Peyer's patch (tissue), 4 donors: ENCODE results near the gene RMDN2. TPM values are rescaled to one million over a fixed set of nuclear protein-coding genes. Genes with fewer than 3 reads are reported as not detected.

ENCODE experiments used
- DNase-seq, 3 donors: peaks; one replicate each; pipeline ENCODE4 v3.0.0-alpha.2; 2017 to 2019
- H3K27ac ChIP-seq, 4 donors: fragments of 200-600 bp; sonication (generic); one replicate each; pipeline ENCODE4 v1.5.1; 2016 to 2019
- H3K27me3 ChIP-seq, 2 donors: fragments of 200-600 bp; sonication (generic); one replicate each; pipeline ENCODE4 v1.5.1; 2019
- H3K36me3 ChIP-seq, 3 donors: fragments of 200-600 bp; sonication (generic); one replicate each; pipeline ENCODE4 v1.5.1; 2016 to 2019
- H3K4me1 ChIP-seq, 4 donors: fragments of 200-600 bp; sonication (generic); one replicate each; pipeline ENCODE4 v1.5.1; 2016 to 2019
- H3K4me3 ChIP-seq, 4 donors: fragments of 200-600 bp; sonication (generic); 1 replicate in 3 of 4; 2 replicates in 1 of 4; pipeline ENCODE4 v1.5.1; 2016 to 2019; ENCODE audit warnings: mild to moderate bottlenecking in 1 of 4
- H3K9me3 ChIP-seq, 4 donors: fragments of 200-600 bp; sonication (generic); one replicate each; pipeline ENCODE4 v1.5.1; 2016 to 2019; ENCODE audit warnings: mild to moderate bottlenecking in 1 of 4
- CTCF ChIP-seq, 6 experiments: fragments of 450-650 bp in 4 of 6; fragments of 200-600 bp in 2 of 6; sonication (generic) in 1 of 6; IDR thresholded peaks; one replicate each; pipeline ENCODE4 v1.5.1; 2017 to 2019; ENCODE audit warnings: antibody characterized with exemption in 6 of 6, mild to moderate bottlenecking in 3 of 6, moderate library complexity in 1 of 6
- POLR2A ChIP-seq, 2 donors: fragments of 450-650 bp; IDR thresholded peaks; one replicate each; pipeline ENCODE4 v1.5.1; 2017; ENCODE audit warnings: antibody characterized with exemption in 2 of 2, mild to moderate bottlenecking in 2 of 2, moderate library complexity in 2 of 2
- total RNA-seq, 4 donors: library from RNA; depleted of rRNA; stranded (reverse); fragments of >200 nt; gene quantifications; one replicate each; pipeline ENCODE4 v1.1.0, GENCODE V29; 2016

RMDN2 gene
- total RNA-seq, 4 donors from 2014 or later = 13.2 to 39.0 (median 30.9) TPM

- no peak for DNase-seq
- H3K4me1 ChIP-seq = peaks cover 0 to 11% (median 7%) of the 10 kb centered on the region in 4 donors
- H3K9me3 ChIP-seq = no peaks in the 10 kb centered on the region
- H3K27ac ChIP-seq = no peak overlapping the region
- TF ChIP-seq CTCF (IDR thresholded peaks at IDR 0.05) (no peak), POLR2A (IDR thresholded peaks at IDR 0.05) (no peak)
- H3K36me3 ChIP-seq = no peaks in the 10 kb centered on the region
- no peak overlapping the region for H3K4me3 ChIP-seq
- H3K27me3 ChIP-seq = no peaks in the 10 kb centered on the region
Measured at GRCh38 chr2:37894047-37894446, 31.0 kb upstream of the RMDN2 start.

GRCh38 chr2:37894601-37895000 lies 30.5 kb upstream of the RMDN2 start:
- H3K4me3 ChIP-seq = no peak overlapping the region
- TF ChIP-seq CTCF (IDR thresholded peaks at IDR 0.05) (no peak), POLR2A (IDR thresholded peaks at IDR 0.05) (no peak)
- H3K27ac ChIP-seq = no peak overlapping the region
- H3K36me3 ChIP-seq = no peaks in the 10 kb centered on the region
- no peak for DNase-seq
- H3K4me1 ChIP-seq = peaks cover 0 to 11% (median 7%) of the 10 kb centered on the region in 4 donors
- no peaks in the 10 kb centered on the region for H3K9me3 ChIP-seq
- H3K27me3 ChIP-seq = no peaks in the 10 kb centered on the region

DNA sequence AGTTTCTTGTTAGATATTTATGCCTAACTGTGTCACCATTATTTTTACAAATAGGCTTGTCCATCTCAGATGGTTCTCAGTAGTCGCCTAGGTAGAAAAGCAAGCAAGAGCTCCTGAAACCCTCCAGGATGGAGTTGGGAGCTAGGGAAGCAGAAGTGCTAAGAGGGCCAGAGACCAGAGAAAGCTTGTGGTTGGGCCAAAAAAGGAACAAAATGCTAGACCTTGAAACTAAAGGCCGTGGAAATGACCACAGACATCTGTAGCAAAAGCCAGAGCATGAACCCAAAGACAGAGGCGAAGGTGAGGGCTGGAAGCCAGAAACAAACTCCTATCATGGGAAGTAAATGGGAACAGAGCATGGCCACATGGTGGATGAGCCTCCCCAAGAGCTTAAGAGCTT lies 29.9 kb upstream of the RMDN2 start:
- no peaks in the 10 kb centered on the region for H3K27me3 ChIP-seq
- H3K27ac ChIP-seq = no peak overlapping the region
- TF ChIP-seq CTCF (IDR thresholded peaks at IDR 0.05) (no peak), POLR2A (IDR thresholded peaks at IDR 0.05) (no peak)
- no peak overlapping the region for H3K4me3 ChIP-seq
- DNase-seq = no peak
- H3K36me3 ChIP-seq = no peaks in the 10 kb centered on the region
- peaks cover 0 to 11% (median 7%) of the 10 kb centered on the region in 4 donors for H3K4me1 ChIP-seq
- H3K9me3 ChIP-seq = no peaks in the 10 kb centered on the region

DNA sequence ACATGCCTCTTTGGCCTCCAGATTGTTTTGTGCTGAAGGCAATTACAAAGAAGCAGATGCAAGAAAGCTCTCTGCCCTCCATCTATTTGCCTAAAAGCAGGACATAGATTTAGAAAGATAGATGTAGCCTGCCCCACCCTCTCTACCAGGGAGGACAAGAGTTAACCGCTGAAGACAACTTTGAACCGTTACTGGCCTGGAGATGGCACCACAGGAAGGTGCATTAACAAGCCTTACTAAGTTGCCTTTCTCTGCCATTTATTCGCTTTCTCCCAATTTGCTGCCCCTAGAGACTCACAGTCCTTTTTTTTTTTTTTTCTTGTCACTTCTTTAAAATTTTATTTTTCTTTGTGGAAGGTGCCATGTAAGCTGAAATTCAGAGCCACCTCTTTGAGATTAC lies 28.8 kb upstream of the RMDN2 start:
- no peaks in the 10 kb centered on the region for H3K9me3 ChIP-seq
- no peak for TF ChIP-seq POLR2A (IDR thresholded peaks at IDR 0.05)
- TF ChIP-seq CTCF (IDR thresholded peaks at IDR 0.05) = peak in 3 of 6 experiments; percentile 40 to 45 (median 40)
- H3K27me3 ChIP-seq = no peaks in the 10 kb centered on the region
- no peaks in the 10 kb centered on the region for H3K36me3 ChIP-seq
- H3K27ac ChIP-seq = no peak overlapping the region
- no peak overlapping the region for H3K4me3 ChIP-seq
- peaks cover 0 to 11% (median 4%) of the 10 kb centered on the region in 4 donors for H3K4me1 ChIP-seq
- no peak for DNase-seq

- DNase-seq = no peak
- no peak for TF ChIP-seq CTCF (IDR thresholded peaks at IDR 0.05)
- TF ChIP-seq POLR2A (IDR thresholded peaks at IDR 0.05) = no peak
- Histone ChIP-seq H3K4me3 (no peak overlapping the region), H3K27ac (no peak overlapping the region), H3K4me1 (peaks cover 0 to 11% (median under 1%) of the 10 kb centered on the region in 4 donors), H3K27me3 (no peaks in the 10 kb centered on the region), H3K36me3 (no peaks in the 10 kb centered on the region), H3K9me3 (no peaks in the 10 kb centered on the region)
Measured at GRCh38 chr2:37897511-37897910, 27.6 kb upstream of the RMDN2 start.

DNA sequence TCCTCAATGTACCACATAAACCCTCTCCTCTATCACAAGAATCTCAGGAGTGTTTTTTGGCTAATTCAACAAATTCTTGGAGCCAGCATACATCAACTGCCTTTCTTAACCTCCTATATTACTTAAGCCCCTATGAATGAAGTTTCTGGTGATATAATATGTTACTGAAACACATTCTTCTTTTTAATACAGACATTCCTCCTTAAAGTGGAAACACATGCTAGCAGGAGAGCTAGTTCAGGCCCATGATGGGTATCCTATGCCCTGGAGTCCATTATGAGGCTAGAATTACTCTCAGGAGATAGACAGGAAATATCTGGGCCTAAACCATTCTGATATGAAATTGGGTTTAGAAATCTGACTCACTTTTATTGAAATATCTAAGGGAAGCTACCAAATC lies 26.6 kb upstream of the RMDN2 start:
- Histone ChIP-seq H3K4me1 (peaks cover 0 to 11% (median 0%) of the 10 kb centered on the region in 4 donors), H3K36me3 (no peaks in the 10 kb centered on the region), H3K9me3 (no peaks in the 10 kb centered on the region), H3K4me3 (no peak overlapping the region), H3K27ac (no peak overlapping the region), H3K27me3 (no peaks in the 10 kb centered on the region)
- no peak for TF ChIP-seq CTCF (IDR thresholded peaks at IDR 0.05)
- TF ChIP-seq POLR2A (IDR thresholded peaks at IDR 0.05) = no peak
- DNase-seq = no peak
